Measurements from ENCODE around the gene CSNK1A1.

CSNK1A1 gene

DNA sequence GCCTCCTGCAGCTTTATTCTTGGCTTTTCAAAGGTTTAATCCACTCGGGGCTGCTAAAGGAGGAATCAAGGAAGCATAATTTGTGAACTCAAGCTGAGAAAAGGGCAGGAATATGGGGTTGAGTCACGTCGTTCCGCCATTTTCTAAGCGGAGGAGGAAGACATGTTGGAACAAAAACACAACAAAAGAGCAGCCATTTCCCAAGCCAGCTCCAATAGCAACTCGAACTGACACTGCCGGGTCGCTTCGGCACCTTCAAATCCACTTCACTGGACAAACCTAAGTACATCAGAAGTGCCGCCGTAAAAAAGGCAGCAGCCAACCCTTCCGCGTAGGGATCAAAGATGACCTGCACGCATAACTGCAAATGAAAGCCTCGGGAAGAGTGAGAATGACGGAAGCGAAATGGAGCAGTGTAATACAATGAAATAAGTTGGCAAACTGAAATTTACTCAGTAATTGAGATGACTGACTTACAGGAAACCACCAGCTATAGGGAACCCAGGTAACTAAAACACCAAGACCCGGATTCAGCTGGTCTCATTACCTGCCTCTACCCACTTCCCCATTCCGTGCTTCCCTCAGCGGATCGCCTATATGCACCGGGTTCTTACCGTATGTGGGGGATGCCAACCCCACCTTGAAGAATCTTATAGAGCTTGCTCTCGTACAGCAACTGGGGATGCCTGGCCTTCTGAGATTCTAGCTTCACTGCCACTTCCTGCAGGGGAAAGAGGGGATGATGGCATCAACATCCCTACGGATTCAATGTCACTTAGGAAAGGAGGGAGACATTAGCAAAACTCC lies 1.6 kb downstream of the CSNK1A1 start:
- H2BK15ac ChIP-seq (ENCODE audit: low read depth, poor library complexity, severe bottlenecking) = peak overlapping the region; percentile 71
- peak overlapping the region in 1 of 2 experiments; percentile 45 for H3K4ac ChIP-seq (ENCODE audit: low read depth in 1 of 2, low read length in 2 of 2)
- peak overlapping the region; percentile 67 to 99 for H3K4me3 ChIP-seq (ENCODE audit: insufficient read depth in 1 of 2, low read depth in 1 of 2, low read length in 2 of 2)
- peak overlapping the region; percentile 78 for H2AK5ac ChIP-seq (ENCODE audit: low read length, severe bottlenecking)
- DNase-seq = peak; percentile 75
- H2BK12ac ChIP-seq (ENCODE audit: low read length in 2 of 2) = peak overlapping the region in 1 of 2 experiments; percentile 15
- peak overlapping the region; percentile 100 for H3K9ac ChIP-seq (ENCODE audit: low read length)
- H3K4me2 ChIP-seq (ENCODE audit: low read length, poor library complexity, severe bottlenecking) = peak overlapping the region; percentile 54
- H3K18ac ChIP-seq (ENCODE audit: low read depth in 1 of 2, low read length in 2 of 2) = peak overlapping the region; percentile 78 to 88
- peak overlapping the region in 1 of 2 experiments; percentile 92 for H3K14ac ChIP-seq (ENCODE audit: low read length in 2 of 2)
- peaks cover 3% of the 10 kb centered on the region for H3K79me1 ChIP-seq (replicated peaks; ENCODE audit: low read length, poor library complexity, severe bottlenecking)
- peak overlapping the region; percentile 11 for H2BK120ac ChIP-seq (ENCODE audit: low read depth, low read length)
- WGBS = under 1% methylated on average over 23 of the region's 25 CpGs
- H4K8ac ChIP-seq (ENCODE audit: low read length) = peak overlapping the region; percentile 46
- H3K9me3 ChIP-seq (ENCODE audit: control insufficient read depth, low read length) = no peaks in the 10 kb centered on the region
- no peak overlapping the region for H2AFZ ChIP-seq (ENCODE audit: low read depth, low read length)
- H3K27me3 ChIP-seq (ENCODE audit: control insufficient read depth in 1 of 2, insufficient read depth in 1 of 2, low read length in 2 of 2) = no peaks in the 10 kb centered on the region
- no peak overlapping the region for H2BK5ac ChIP-seq (ENCODE audit: low read depth, low read length, poor library complexity, severe bottlenecking)
- peak overlapping the region; percentile 35 for H4K91ac ChIP-seq (ENCODE audit: low read length)
- peak overlapping the region; percentile 96 for H3K27ac ChIP-seq (ENCODE audit: low read length, poor library complexity, severe bottlenecking)
- H3K4me1 ChIP-seq (ENCODE audit: control insufficient read depth, insufficient read depth, low read depth, low read length) = peaks cover 7% of the 10 kb centered on the region
- peak overlapping the region in 1 of 2 experiments; percentile 56 for H3K23ac ChIP-seq (ENCODE audit: low read length in 2 of 2)
- H3K36me3 ChIP-seq (ENCODE audit: control insufficient read depth in 1 of 2, insufficient read depth in 2 of 2, low read depth in 1 of 2, low read length in 2 of 2) = peaks cover 28 to 49% of the 10 kb centered on the region in 2 experiments

- no peak overlapping the region for H3K14ac ChIP-seq (ENCODE audit: low read length in 2 of 2)
- H3K18ac ChIP-seq (ENCODE audit: low read depth in 1 of 2, low read length in 2 of 2) = no peak overlapping the region
- H3K23ac ChIP-seq (ENCODE audit: low read length in 2 of 2) = no peak overlapping the region
- peak overlapping the region in 1 of 2 experiments; percentile 99 for H3K4me3 ChIP-seq (ENCODE audit: insufficient read depth in 1 of 2, low read depth in 1 of 2, low read length in 2 of 2)
- H2BK5ac ChIP-seq (ENCODE audit: low read depth, low read length, poor library complexity, severe bottlenecking) = no peak overlapping the region
- H3K4me1 ChIP-seq (ENCODE audit: control insufficient read depth, insufficient read depth, low read depth, low read length) = peaks cover 10% of the 10 kb centered on the region
- DNase-seq = no peak
- no peaks in the 10 kb centered on the region for H3K79me1 ChIP-seq (replicated peaks; ENCODE audit: low read length, poor library complexity, severe bottlenecking)
- peak overlapping the region; percentile 100 for H3K9ac ChIP-seq (ENCODE audit: low read length)
- no peak overlapping the region for H2AK5ac ChIP-seq (ENCODE audit: low read length, severe bottlenecking)
- H3K36me3 ChIP-seq (ENCODE audit: control insufficient read depth in 1 of 2, insufficient read depth in 2 of 2, low read depth in 1 of 2, low read length in 2 of 2) = peaks cover 30 to 67% of the 10 kb centered on the region in 2 experiments
- no peak overlapping the region for H3K4ac ChIP-seq (ENCODE audit: low read depth in 1 of 2, low read length in 2 of 2)
- no peak overlapping the region for H3K27ac ChIP-seq (ENCODE audit: low read length, poor library complexity, severe bottlenecking)
- H2BK12ac ChIP-seq (ENCODE audit: low read length in 2 of 2) = no peak overlapping the region
- no peaks in the 10 kb centered on the region for H3K9me3 ChIP-seq (ENCODE audit: control insufficient read depth, low read length)
- H4K8ac ChIP-seq (ENCODE audit: low read length) = no peak overlapping the region
- no peak overlapping the region for H2BK15ac ChIP-seq (ENCODE audit: low read depth, poor library complexity, severe bottlenecking)
- H2BK120ac ChIP-seq (ENCODE audit: low read depth, low read length) = no peak overlapping the region
- no peak overlapping the region for H2AFZ ChIP-seq (ENCODE audit: low read depth, low read length)
- no peak overlapping the region for H3K4me2 ChIP-seq (ENCODE audit: low read length, poor library complexity, severe bottlenecking)
- H3K27me3 ChIP-seq (ENCODE audit: control insufficient read depth in 1 of 2, insufficient read depth in 1 of 2, low read length in 2 of 2) = no peaks in the 10 kb centered on the region
- H4K91ac ChIP-seq (ENCODE audit: low read length) = no peak overlapping the region
These were observed 4.3 kb downstream of the CSNK1A1 start for GRCh38 chr5:149546974-149547373.

DNA sequence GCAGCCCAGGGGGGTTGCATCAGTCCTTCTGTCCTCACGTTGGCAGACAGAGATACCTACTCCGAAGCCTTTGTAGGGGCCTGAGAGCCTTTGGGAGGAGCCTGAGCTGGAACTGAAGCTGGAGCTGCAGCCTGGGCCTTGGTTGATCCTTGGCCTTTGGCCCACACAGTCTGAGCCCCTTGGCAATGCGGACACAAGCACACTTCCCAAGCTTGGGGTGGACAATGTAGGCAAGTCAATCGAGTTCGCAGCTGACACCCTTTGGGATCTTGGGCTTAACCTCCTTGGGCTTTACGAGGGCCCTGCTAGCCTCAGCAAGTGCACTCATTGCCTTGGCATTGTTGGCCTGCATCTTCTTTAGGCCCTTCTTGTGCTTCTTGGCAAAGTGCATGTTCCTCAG lies 5.9 kb downstream of the CSNK1A1 start:
- Histone ChIP-seq H3K27ac (ENCODE audit: low read length, poor library complexity, severe bottlenecking) (no peak overlapping the region), H3K4me3 (ENCODE audit: insufficient read depth in 1 of 2, low read depth in 1 of 2, low read length in 2 of 2) (no peak overlapping the region), H4K8ac (ENCODE audit: low read length) (peak overlapping the region; percentile 76), H2AK5ac (ENCODE audit: low read length, severe bottlenecking) (no peak overlapping the region), H2BK120ac (ENCODE audit: low read depth, low read length) (no peak overlapping the region), H3K4ac (ENCODE audit: low read depth in 1 of 2, low read length in 2 of 2) (no peak overlapping the region), H3K9ac (ENCODE audit: low read length) (no peak overlapping the region), H2BK12ac (ENCODE audit: low read length in 2 of 2) (no peak overlapping the region), H3K4me2 (ENCODE audit: low read length, poor library complexity, severe bottlenecking) (no peak overlapping the region), H4K91ac (ENCODE audit: low read length) (no peak overlapping the region), H3K36me3 (ENCODE audit: control insufficient read depth in 1 of 2, insufficient read depth in 2 of 2, low read depth in 1 of 2, low read length in 2 of 2) (peaks cover 35 to 73% of the 10 kb centered on the region in 2 experiments), H3K14ac (ENCODE audit: low read length in 2 of 2) (no peak overlapping the region), H3K4me1 (ENCODE audit: control insufficient read depth, insufficient read depth, low read depth, low read length) (peaks cover 11% of the 10 kb centered on the region), H3K79me1 (replicated peaks; ENCODE audit: low read length, poor library complexity, severe bottlenecking) (no peaks in the 10 kb centered on the region), H2BK15ac (ENCODE audit: low read depth, poor library complexity, severe bottlenecking) (no peak overlapping the region), H2AFZ (ENCODE audit: low read depth, low read length) (no peak overlapping the region), H3K23ac (ENCODE audit: low read length in 2 of 2) (no peak overlapping the region), H2BK5ac (ENCODE audit: low read depth, low read length, poor library complexity, severe bottlenecking) (no peak overlapping the region), H3K9me3 (ENCODE audit: control insufficient read depth, low read length) (no peaks in the 10 kb centered on the region), H3K27me3 (ENCODE audit: control insufficient read depth in 1 of 2, insufficient read depth in 1 of 2, low read length in 2 of 2) (no peaks in the 10 kb centered on the region), H3K18ac (ENCODE audit: low read depth in 1 of 2, low read length in 2 of 2) (no peak overlapping the region)
- DNase-seq = no peak
- 97% methylated on average over 6 of the region's 6 CpGs for WGBS

DNA sequence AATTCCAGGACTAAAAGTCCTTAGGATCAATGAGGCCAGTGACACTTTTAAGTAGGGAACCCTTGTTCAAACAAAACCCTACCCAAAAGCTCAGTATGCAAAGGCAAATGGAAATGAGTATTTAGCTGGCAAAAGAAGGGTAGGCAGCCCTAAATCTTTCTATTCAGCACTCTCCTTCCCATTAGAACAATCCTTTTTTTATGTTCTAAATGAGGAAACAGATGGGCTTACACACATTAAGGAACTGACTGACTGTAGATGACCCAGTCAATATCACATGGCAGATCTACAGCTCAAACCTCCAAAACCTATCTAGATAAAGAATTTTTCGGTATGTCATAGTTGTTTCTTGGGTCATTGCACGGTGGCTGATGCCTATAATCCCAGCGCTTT lies 7.2 kb downstream of the CSNK1A1 start:
- no peak overlapping the region for H3K27ac ChIP-seq (ENCODE audit: low read length, poor library complexity, severe bottlenecking)
- H4K91ac ChIP-seq (ENCODE audit: low read length) = no peak overlapping the region
- no peak overlapping the region for H3K4me2 ChIP-seq (ENCODE audit: low read length, poor library complexity, severe bottlenecking)
- no peaks in the 10 kb centered on the region for H3K79me1 ChIP-seq (replicated peaks; ENCODE audit: low read length, poor library complexity, severe bottlenecking)
- H2BK120ac ChIP-seq (ENCODE audit: low read depth, low read length) = no peak overlapping the region
- peaks cover 11% of the 10 kb centered on the region for H3K4me1 ChIP-seq (ENCODE audit: control insufficient read depth, insufficient read depth, low read depth, low read length)
- no peak overlapping the region for H2BK15ac ChIP-seq (ENCODE audit: low read depth, poor library complexity, severe bottlenecking)
- H2AFZ ChIP-seq (ENCODE audit: low read depth, low read length) = no peak overlapping the region
- no peak overlapping the region for H3K18ac ChIP-seq (ENCODE audit: low read depth in 1 of 2, low read length in 2 of 2)
- H2AK5ac ChIP-seq (ENCODE audit: low read length, severe bottlenecking) = no peak overlapping the region
- no CpG with 5 or more reads among the region's 3 CpGs for WGBS
- H2BK12ac ChIP-seq (ENCODE audit: low read length in 2 of 2) = no peak overlapping the region
- H3K9me3 ChIP-seq (ENCODE audit: control insufficient read depth, low read length) = no peaks in the 10 kb centered on the region
- H4K8ac ChIP-seq (ENCODE audit: low read length) = no peak overlapping the region
- no peak overlapping the region for H3K4me3 ChIP-seq (ENCODE audit: insufficient read depth in 1 of 2, low read depth in 1 of 2, low read length in 2 of 2)
- peaks cover 35 to 71% of the 10 kb centered on the region in 2 experiments for H3K36me3 ChIP-seq (ENCODE audit: control insufficient read depth in 1 of 2, insufficient read depth in 2 of 2, low read depth in 1 of 2, low read length in 2 of 2)
- no peak overlapping the region for H3K14ac ChIP-seq (ENCODE audit: low read length in 2 of 2)
- H2BK5ac ChIP-seq (ENCODE audit: low read depth, low read length, poor library complexity, severe bottlenecking) = no peak overlapping the region
- H3K4ac ChIP-seq (ENCODE audit: low read depth in 1 of 2, low read length in 2 of 2) = no peak overlapping the region
- no peak for DNase-seq
- H3K23ac ChIP-seq (ENCODE audit: low read length in 2 of 2) = no peak overlapping the region
- H3K9ac ChIP-seq (ENCODE audit: low read length) = peak overlapping the region; percentile 55
- no peaks in the 10 kb centered on the region for H3K27me3 ChIP-seq (ENCODE audit: control insufficient read depth in 1 of 2, insufficient read depth in 1 of 2, low read length in 2 of 2)
